Stimulated activated CD4-positive, alpha-beta T cell treated with anti-CD3 and anti-CD28 coated beads, Interleukin-12 subunit alpha, Interleukin-12 subunit beta, amount 100 ng/mL, for 24 hours (primary cell): ENCODE measurements around the gene MAP4K3.
"Not testable (repeated sequence)": the region's sequence is repeated elsewhere in the genome, so short reads cannot be mapped to it uniquely, and the experiment has no call there.

Source experiments
- DNase-seq, 2 experiments: peaks; one replicate each; pipeline ENCODE4 v3.0.0-alpha.2; 2020; ENCODE audit warnings: low read depth in 2 of 2

The MAP4K3 gene

GRCh38 chr2:39408351-39409136 lies 28.5 kb downstream of the MAP4K3 start:
- DNase-seq: no peak

- DNase-seq: no peak
Observed at GRCh38 chr2:39407516-39408296, 29.4 kb downstream of the MAP4K3 start.

- DNase-seq: no peak
Observed at GRCh38 chr2:39405364-39405763, 31.7 kb downstream of the MAP4K3 start.

GRCh38 chr2:39403311-39403710 lies 33.8 kb downstream of the MAP4K3 start:
- DNase-seq: no peak

GRCh38 chr2:39401319-39401718 lies 35.8 kb downstream of the MAP4K3 start:
- no peak for DNase-seq

GRCh38 chr2:39399570-39399969 lies 37.5 kb downstream of the MAP4K3 start:
- no peak for DNase-seq

GRCh38 chr2:39395313-39395712 lies 41.8 kb downstream of the MAP4K3 start:
- DNase-seq: no peak

GRCh38 chr2:39394516-39394961 lies 42.5 kb downstream of the MAP4K3 start:
- DNase-seq: no peak

- DNase-seq: no peak
Observed at GRCh38 chr2:39392672-39393071, 44.4 kb downstream of the MAP4K3 start.

- DNase-seq: no peak
Observed at GRCh38 chr2:39390216-39390615, 46.9 kb downstream of the MAP4K3 start.

GRCh38 chr2:39386064-39386463 lies 51.0 kb downstream of the MAP4K3 start:
- no peak for DNase-seq

GRCh38 chr2:39385172-39385571 lies 51.9 kb downstream of the MAP4K3 start:
- DNase-seq: no peak

GRCh38 chr2:39384071-39384470 lies 53.0 kb downstream of the MAP4K3 start:
- not testable (repeated sequence) for DNase-seq

GRCh38 chr2:39383146-39383545 lies 53.9 kb downstream of the MAP4K3 start:
- no peak for DNase-seq

- no peak for DNase-seq
Observed at GRCh38 chr2:39381653-39382052, 55.4 kb downstream of the MAP4K3 start.

GRCh38 chr2:39380525-39381150 lies 56.4 kb downstream of the MAP4K3 start:
- DNase-seq: no peak

- no peak for DNase-seq
Observed at GRCh38 chr2:39379643-39380524, 57.2 kb downstream of the MAP4K3 start.

- DNase-seq: no peak
Observed at GRCh38 chr2:39378968-39379367, 58.1 kb downstream of the MAP4K3 start.

- peak in 1 of 2 experiments; percentile 15 for DNase-seq
Observed at GRCh38 chr2:39377226-39377939, 59.7 kb downstream of the MAP4K3 start.

GRCh38 chr2:39375917-39376316 lies 61.2 kb downstream of the MAP4K3 start:
- no peak for DNase-seq
